K562 (cell line): Measurements from ENCODE around the gene STAM2. TPM values are rescaled to one million over a fixed set of nuclear protein-coding genes. Genes with fewer than 3 reads are reported as not detected.
A peak's percentile ranks its signal among the peaks of the same experiment; 100 is the strongest.

Source experiments
- ARID3B ChIP-seq: fragments of 250-450 bp; sonication (Bioruptor Pico); IDR thresholded peaks from 2 replicates; pipeline ENCODE4 v1.4.0; 2020; ENCODE audit warnings: borderline replicate concordance
- ATF3 ChIP-seq, 2 experiments: fragments of 450-650 bp in 1 of 2; sonication (generic) in 1 of 2; formaldehyde crosslinking in 1 of 2; IDR thresholded peaks in 1 of 2; conservative IDR thresholded peaks in 1 of 2; 2 replicates each; pipeline versions ENCODE4 v1.6.1 to v1.8.1; 2016 to 2023; ENCODE audit warnings: mild to moderate bottlenecking in 2 of 2, moderate library complexity in 2 of 2, inconsistent platforms in 1 of 2, missing genetic modification reagents in 1 of 2
- CEBPZ ChIP-seq: fragments of 150-350 bp; IDR thresholded peaks from 2 replicates; pipeline ENCODE4 v1.6.1; 2014; ENCODE audit warnings: low read depth, mild to moderate bottlenecking, low read length, borderline replicate concordance
- GTF2E2 ChIP-seq: fragments of 200-800 bp; sonication (Bioruptor generic); IDR thresholded peaks from 2 replicates; pipeline ENCODE4 v1.6.1; 2016; ENCODE audit warnings: missing genetic modification characterization, missing compliant biosample characterization
- MECOM ChIP-seq: fragments of 250-450 bp; sonication (Bioruptor Pico); IDR thresholded peaks from 2 replicates; pipeline ENCODE4 v1.8.0; 2022; ENCODE audit warnings: inconsistent platforms
- NR3C1 ChIP-seq: sonication (generic); formaldehyde crosslinking; IDR thresholded peaks from 2 replicates; pipeline ENCODE4 v1.8.1; 2022; ENCODE audit warnings: missing genetic modification reagents
- PATZ1 ChIP-seq: fragments of 250-450 bp; sonication (Bioruptor Pico); IDR thresholded peaks from 2 replicates; pipeline ENCODE4 v1.5.0; 2020; ENCODE audit warnings: mild to moderate bottlenecking, borderline replicate concordance
- RBM34 ChIP-seq: fragments of 200-400 bp; formaldehyde crosslinking; IDR thresholded peaks from 2 replicates; pipeline ENCODE4 v1.6.1; 2018; ENCODE audit warnings: low read length, borderline replicate concordance; ENCODE audit not compliant: insufficient read depth
- SNAPC5 ChIP-seq: fragments of 250-450 bp; sonication (Bioruptor Pico); IDR thresholded peaks from 2 replicates; pipeline ENCODE4 v1.8.0; 2021; ENCODE audit warnings: moderate library complexity, mild to moderate bottlenecking, inconsistent platforms
- STAT6 ChIP-seq: sonication (generic); formaldehyde crosslinking; IDR thresholded peaks from 2 replicates; pipeline ENCODE4 v1.8.1; 2023; ENCODE audit warnings: mild to moderate bottlenecking, missing genetic modification reagents
- ZNF217 ChIP-seq: sonication (generic); formaldehyde crosslinking; IDR thresholded peaks from 2 replicates; pipeline ENCODE4 v1.8.0; 2022; ENCODE audit warnings: mild to moderate bottlenecking, missing genetic modification reagents
- ZNF253 ChIP-seq: fragments of 250-450 bp; sonication (Bioruptor Pico); conservative IDR thresholded peaks from 2 replicates; pipeline ENCODE4 v1.6.1; 2021; ENCODE audit warnings: mild to moderate bottlenecking
- ZNF57 ChIP-seq: fragments of 450-650 bp; formaldehyde crosslinking; IDR thresholded peaks from 2 replicates; pipeline ENCODE4 v1.4.0; 2020; ENCODE audit warnings: mild to moderate bottlenecking, moderate library complexity
- ZNF76 ChIP-seq: fragments of 250-450 bp; sonication (Bioruptor Pico); IDR thresholded peaks from 2 replicates; pipeline ENCODE4 v1.4.0; 2020; ENCODE audit warnings: mild to moderate bottlenecking, moderate library complexity, borderline replicate concordance
- polyA plus RNA-seq, 8 experiments: library from polyadenylated mRNA; depleted of rRNA in 4 of 8; stranded (reverse) in 5 of 8; unstranded in 3 of 8; fragments of >200 nt; fragmentation: Nextera tagmentation in 2 of 8; fragmentation: Illumina TruSeq in 1 of 8; extraction: Ambion mirVana in 2 of 8; extraction: Trizol in 1 of 8; gene quantifications; 2 replicates each; pipeline versions ENCODE4 v1.2.1 to v1.2.3, GENCODE V29; 2011 to 2014; ENCODE audit warnings: inconsistent platforms in 1 of 8, missing spikeins in 1 of 8
- total RNA-seq, 7 experiments: library from RNA; depleted of rRNA in 6 of 7; stranded (reverse); fragments of >200 nt in 6 of 7; fragmentation: Illumina TruSeq in 2 of 7; extraction: Trizol in 2 of 7; gene quantifications; 2 replicates each; pipeline versions ENCODE4 v1.2.1 to v1.2.3, GENCODE V29; 2011 to 2021; ENCODE audit warnings: low replicate concordance in 1 of 7

The STAM2 gene
- total and polyA plus RNA-seq, 9 of the 15 experiments (the other 6 are each of a cell fraction or from before 2014, with no cell fraction given) = 4.5 to 13.9 (median 8.7) TPM

- TF ChIP-seq PATZ1 (CRISPR knock-in tag) (no peak), MECOM (CRISPR knock-in tag) (no peak), ZNF76 (no peak), RBM34 (no peak), SNAPC5 (CRISPR knock-in tag) (no peak), ARID3B (no peak), ZNF217 (CRISPR knock-in tag) (no peak), STAT6 (no peak), ZNF57 (CRISPR knock-in tag) (no peak), NR3C1 (CRISPR knock-in tag) (no peak), GTF2E2 (no peak), ZNF253 (CRISPR knock-in tag) (no peak), CEBPZ (no peak), ATF3 (IDR thresholded peaks at IDR 0.05) (peak; percentile 83), ATF3 (CRISPR knock-in tag; conservative IDR thresholded peaks at IDR 0.05) (no peak)
Observed at GRCh38 chr2:152134488-152135280, 40.9 kb downstream of the STAM2 start (continued).
